A673 (cell line): ENCODE results near the gene KIF3A.

Source experiments
- EZH2 ChIP-seq: fragments of 200-600 bp; sonication (generic); IDR thresholded peaks from 2 replicates; pipeline ENCODE4 v1.6.1; 2017; ENCODE audit warnings: borderline replicate concordance, low read depth, mild to moderate bottlenecking, mixed read lengths, antibody characterized with exemption, low read length; ENCODE audit not compliant: poor library complexity, severe bottlenecking
- TF ChIP-seq, protein P1 (sequence below): fragments of 300-800, 200-600 bp; sonication (generic); conservative IDR thresholded peaks from 2 replicates; pipeline ENCODE4 v1.5.1; 2017; ENCODE audit warnings: low read depth, mild to moderate bottlenecking, antibody characterized with exemption, low read length, moderate library complexity, mixed read lengths

- TF ChIP-seq, protein P1, sequence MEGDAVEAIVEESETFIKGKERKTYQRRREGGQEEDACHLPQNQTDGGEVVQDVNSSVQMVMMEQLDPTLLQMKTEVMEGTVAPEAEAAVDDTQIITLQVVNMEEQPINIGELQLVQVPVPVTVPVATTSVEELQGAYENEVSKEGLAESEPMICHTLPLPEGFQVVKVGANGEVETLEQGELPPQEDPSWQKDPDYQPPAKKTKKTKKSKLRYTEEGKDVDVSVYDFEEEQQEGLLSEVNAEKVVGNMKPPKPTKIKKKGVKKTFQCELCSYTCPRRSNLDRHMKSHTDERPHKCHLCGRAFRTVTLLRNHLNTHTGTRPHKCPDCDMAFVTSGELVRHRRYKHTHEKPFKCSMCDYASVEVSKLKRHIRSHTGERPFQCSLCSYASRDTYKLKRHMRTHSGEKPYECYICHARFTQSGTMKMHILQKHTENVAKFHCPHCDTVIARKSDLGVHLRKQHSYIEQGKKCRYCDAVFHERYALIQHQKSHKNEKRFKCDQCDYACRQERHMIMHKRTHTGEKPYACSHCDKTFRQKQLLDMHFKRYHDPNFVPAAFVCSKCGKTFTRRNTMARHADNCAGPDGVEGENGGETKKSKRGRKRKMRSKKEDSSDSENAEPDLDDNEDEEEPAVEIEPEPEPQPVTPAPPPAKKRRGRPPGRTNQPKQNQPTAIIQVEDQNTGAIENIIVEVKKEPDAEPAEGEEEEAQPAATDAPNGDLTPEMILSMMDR, result no peak
- no peak for TF ChIP-seq EZH2
These were observed 37.5 kb upstream of the KIF3A start for GRCh38 chr5:132774896-132775295.
